SK-N-SH (cell line): ENCODE measurements around the gene CADM3. TPM values are rescaled to one million over a fixed set of nuclear protein-coding genes. Genes with fewer than 3 reads are reported as not detected.

ENCODE experiments used
- CTCF ChIA-PET: fragments of 300-600, 350-600 bp; formaldehyde crosslinking; extraction: SDS; loops from one replicate; lab custom pipeline; 2021; lab: Yijun Ruan, JAX
- POLR2A ChIA-PET: fragments of 350-600 bp; sonication (Branson Sonifier 250); formaldehyde crosslinking; extraction: SDS; loops from one replicate; lab custom pipeline; 2020; ENCODE audit warnings: antibody characterized with exemption, inconsistent platforms; lab: Yijun Ruan, JAX
- DNase-seq: peaks from one replicate; pipeline ENCODE4 v3.0.0; 2012
- H2AFZ ChIP-seq: fragments of 200-600 bp; sonication (generic); 2 replicates; pipeline ENCODE4 v1.8.1; 2016; ENCODE audit warnings: antibody characterized with exemption, mild to moderate bottlenecking, low read depth
- H3F3A ChIP-seq: fragments of 200-600 bp; sonication (generic); replicated peaks from 2 replicates; pipeline ENCODE3; 2016; ENCODE audit warnings: antibody characterized with exemption, mild to moderate bottlenecking; ENCODE audit not compliant: insufficient read depth
- H3K27ac ChIP-seq, 2 experiments: fragments of 200-500 bp in 1 of 2; fragments of 200-600 bp in 1 of 2; sonication (Bioruptor generic) in 1 of 2; sonication (generic), shearing (Covaris generic) in 1 of 2; 2 replicates each; pipeline versions ENCODE4 v1.5.1 to v1.6.1; 2014 to 2016; ENCODE audit warnings: low read depth in 2 of 2, inconsistent platforms in 1 of 2, low read length in 1 of 2, mild to moderate bottlenecking in 1 of 2, mixed read lengths in 1 of 2
- H3K27me3 ChIP-seq: fragments of 200-600 bp; sonication (generic), shearing (Covaris generic); 2 replicates; pipeline ENCODE4 v1.6.1; 2016; ENCODE audit warnings: mixed run types; ENCODE audit not compliant: insufficient read depth
- H3K36me3 ChIP-seq, 2 experiments: fragments of 200-500 bp in 1 of 2; fragments of 200-600 bp in 1 of 2; sonication (Bioruptor generic) in 1 of 2; sonication (generic) in 1 of 2; replicated peaks in 1 of 2; 2 replicates each; pipeline versions ENCODE3 to v1.5.1; 2014 to 2016; ENCODE audit warnings: low read length in 1 of 2, mild to moderate bottlenecking in 1 of 2; ENCODE audit not compliant: insufficient read depth in 2 of 2, control insufficient read depth in 1 of 2
- H3K4me1 ChIP-seq, 2 experiments: fragments of 200-500 bp in 1 of 2; fragments of 200-600 bp in 1 of 2; sonication (Bioruptor generic) in 1 of 2; sonication (generic), shearing (Covaris generic) in 1 of 2; 2 replicates each; pipeline versions ENCODE4 v1.5.1 to v1.6.1; 2014 to 2016; ENCODE audit warnings: low read depth in 1 of 2, low read length in 1 of 2, mixed run types in 1 of 2; ENCODE audit not compliant: insufficient read depth in 2 of 2, control insufficient read depth in 1 of 2
- H3K4me2 ChIP-seq: fragments of 200-600 bp; sonication (generic), shearing (Covaris generic); 2 replicates; pipeline ENCODE4 v1.6.1; 2017; ENCODE audit warnings: mixed run types
- H3K4me3 ChIP-seq, 2 experiments: fragments of 200-500 bp in 1 of 2; fragments of 200-600 bp in 1 of 2; sonication (Bioruptor generic) in 1 of 2; sonication (generic), shearing (Covaris generic) in 1 of 2; 2 replicates each; pipeline versions ENCODE4 v1.5.1 to v1.8.1; 2014 to 2016; ENCODE audit warnings: low read depth in 2 of 2, inconsistent platforms in 1 of 2, low read length in 1 of 2, mild to moderate bottlenecking in 1 of 2, mixed read lengths in 1 of 2, moderate library complexity in 1 of 2
- H3K79me2 ChIP-seq: fragments of 200-600 bp; sonication (generic); 2 replicates; pipeline ENCODE4 v1.8.1; 2017; ENCODE audit warnings: mild to moderate bottlenecking; ENCODE audit not compliant: insufficient read depth
- H3K9ac ChIP-seq: fragments of 200-600 bp; sonication (generic); 2 replicates; pipeline ENCODE4 v1.6.1; 2017; ENCODE audit warnings: mixed run types
- H3K9me2 ChIP-seq: fragments of 200-600 bp; sonication (generic); 2 replicates; pipeline ENCODE4 v1.6.1; 2017; ENCODE audit warnings: mixed run types
- H3K9me3 ChIP-seq: fragments of 200-600 bp; sonication (generic); 2 replicates; pipeline ENCODE4 v1.6.1; 2017; ENCODE audit warnings: mixed run types, mild to moderate bottlenecking, moderate library complexity
- H4K20me1 ChIP-seq: fragments of 200-600 bp; sonication (generic); 2 replicates; pipeline ENCODE4 v1.6.1; 2017; ENCODE audit warnings: mild to moderate bottlenecking, mixed run types; ENCODE audit not compliant: insufficient read depth
- CHD2 ChIP-seq: fragments of 150-350 bp; IDR thresholded peaks from 2 replicates; pipeline ENCODE4 v1.6.1; 2018; ENCODE audit warnings: low read length; ENCODE audit not compliant: partially characterized antibody
- EP300 ChIP-seq, 2 experiments: IDR thresholded peaks; 2 replicates each; pipeline versions ENCODE4 v1.4.0 to v1.6.1; 2012; ENCODE audit warnings: borderline replicate concordance in 1 of 2, low read depth in 1 of 2, low read length in 1 of 2
- EZH2phosphoT487 ChIP-seq: fragments of 200-600 bp; sonication (generic); IDR thresholded peaks from 2 replicates; pipeline ENCODE4 v1.6.1; 2017; ENCODE audit warnings: low read depth, mixed run types, mild to moderate bottlenecking, antibody characterized with exemption, moderate library complexity, borderline replicate concordance
- FOSL2 ChIP-seq: IDR thresholded peaks from 2 replicates; pipeline ENCODE4 v1.4.0; 2012; ENCODE audit warnings: low read depth, mild to moderate bottlenecking, moderate library complexity, borderline replicate concordance
- JUND ChIP-seq: IDR thresholded peaks from 2 replicates; pipeline ENCODE4 v1.4.0; 2012
- MEF2A ChIP-seq: IDR thresholded peaks from 2 replicates; pipeline ENCODE4 v1.4.0; 2012; ENCODE audit warnings: low read depth, borderline replicate concordance
- MXI1 ChIP-seq: IDR thresholded peaks from 2 replicates; pipeline ENCODE4 v1.6.1; 2012; ENCODE audit warnings: mild to moderate bottlenecking, low read depth, low read length, improper control_type of control experiment
- NFIC ChIP-seq: IDR thresholded peaks from 2 replicates; pipeline ENCODE4 v1.4.0; 2012; ENCODE audit warnings: borderline replicate concordance
- RAD21 ChIP-seq: IDR thresholded peaks from 2 replicates; pipeline ENCODE4 v1.6.1; 2012; ENCODE audit warnings: mild to moderate bottlenecking, low read length
- RCOR1 ChIP-seq: fragments of 150-350 bp; IDR thresholded peaks from 2 replicates; pipeline ENCODE4 v1.6.1; 2017; ENCODE audit warnings: antibody characterized with exemption, low read length
- RFX5 ChIP-seq: IDR thresholded peaks from 2 replicates; pipeline ENCODE4 v1.6.1; 2012; ENCODE audit warnings: mild to moderate bottlenecking, improper control_type of control experiment, low read length
- SIN3A ChIP-seq: IDR thresholded peaks from 2 replicates; pipeline ENCODE4 v1.6.1; 2012; ENCODE audit warnings: low read depth, mild to moderate bottlenecking, low read length, moderate library complexity, borderline replicate concordance
- SMC3 ChIP-seq: IDR thresholded peaks from 2 replicates; pipeline ENCODE4 v1.6.1; 2012; ENCODE audit warnings: low read depth, low read length, improper control_type of control experiment
- TAF1 ChIP-seq: IDR thresholded peaks from 2 replicates; pipeline ENCODE4 v1.6.1; 2012; ENCODE audit warnings: low read depth, mild to moderate bottlenecking, low read length, moderate library complexity, borderline replicate concordance
- TCF12 ChIP-seq: IDR thresholded peaks from 2 replicates; pipeline ENCODE4 v1.4.0; 2012
- WGBS: methylation state at CpG from one replicate; pipeline ENCODE4 v1.1.6; 2017; ENCODE audit warnings: low lambda C conversion rate; 5-methylcytosine and 5-hydroxymethylcytosine counted together
- polyA plus RNA-seq, 3 experiments: library from polyadenylated mRNA; depleted of rRNA; stranded (reverse); fragments of >200 nt; gene quantifications; 2 replicates each; pipeline ENCODE4 v1.2.3, GENCODE V29; 2012
- TF ChIP-seq, protein P1 (sequence below): IDR thresholded peaks from 2 replicates; pipeline ENCODE4 v1.4.0; 2012; ENCODE audit warnings: low read depth, borderline replicate concordance
- TF ChIP-seq, protein P2 (sequence below): IDR thresholded peaks from 2 replicates; pipeline ENCODE4; 2012
- TF ChIP-seq, protein P3 (sequence below): fragments of 200-600 bp; sonication (generic); IDR thresholded peaks from 2 replicates; pipeline ENCODE4 v1.6.1; 2017; ENCODE audit warnings: antibody characterized with exemption, mild to moderate bottlenecking, moderate library complexity

Gene CADM3
- polyA plus RNA-seq, 1 of the 3 experiments (the other 2 are of a cell fraction) = 0.94 TPM

DNA sequence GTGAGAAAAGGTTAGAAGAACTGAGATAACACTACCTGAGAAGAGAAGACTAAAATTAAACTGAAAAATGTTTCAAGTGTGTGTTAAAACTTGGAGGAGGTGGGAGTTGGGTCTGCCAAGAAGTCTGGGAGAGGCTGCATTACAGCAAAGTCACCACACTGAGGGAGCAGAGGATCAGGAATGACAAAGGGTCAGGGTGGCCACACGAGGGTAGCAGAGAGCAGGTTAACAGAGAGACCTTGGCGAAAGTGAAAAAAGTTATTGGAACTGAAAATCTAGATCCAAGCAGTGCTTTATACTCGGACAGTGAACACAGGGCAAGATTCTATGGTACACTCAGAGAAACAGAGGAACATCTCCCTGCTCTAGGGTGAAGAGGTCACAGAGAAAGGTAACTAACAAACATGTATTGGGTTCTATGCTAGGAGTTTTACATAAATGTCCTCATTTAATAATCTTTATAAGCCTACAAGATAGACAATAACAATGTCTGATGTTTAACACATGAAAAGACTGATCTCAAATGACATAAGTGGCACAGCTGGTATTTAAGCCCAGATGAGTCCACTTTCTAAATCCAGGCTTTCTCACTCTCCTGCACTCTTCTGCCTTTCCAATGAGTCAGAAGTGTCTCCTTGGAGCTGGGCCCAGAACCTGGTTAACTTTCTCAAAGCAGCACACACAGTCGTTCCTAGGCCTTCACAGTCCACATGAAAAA lies 10.3 kb upstream of the CADM3 start:
- no peaks in the 10 kb centered on the region; the same call in 1 of the 2 replicates for H3K27me3 ChIP-seq
- H2AFZ ChIP-seq = no peak overlapping the region
- POLR2A ChIA-PET = no interaction called here
- peak; percentile 99 for TF ChIP-seq SMC3
- TF ChIP-seq RCOR1 = no peak
- TF ChIP-seq RAD21 = peak; percentile 100
- TF ChIP-seq RFX5 = no peak; the same call in 1 of the 2 replicates
- TF ChIP-seq, protein P1, sequence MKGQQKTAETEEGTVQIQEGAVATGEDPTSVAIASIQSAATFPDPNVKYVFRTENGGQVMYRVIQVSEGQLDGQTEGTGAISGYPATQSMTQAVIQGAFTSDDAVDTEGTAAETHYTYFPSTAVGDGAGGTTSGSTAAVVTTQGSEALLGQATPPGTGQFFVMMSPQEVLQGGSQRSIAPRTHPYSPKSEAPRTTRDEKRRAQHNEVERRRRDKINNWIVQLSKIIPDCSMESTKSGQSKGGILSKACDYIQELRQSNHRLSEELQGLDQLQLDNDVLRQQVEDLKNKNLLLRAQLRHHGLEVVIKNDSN = no peak
- TF ChIP-seq MEF2A = no peak
- no peak for TF ChIP-seq EP300 (IDR thresholded peaks at IDR 0.05; ENCODE audit: borderline replicate concordance in 1 of 2, low read depth in 1 of 2, low read length in 1 of 2)
- peak; percentile 65 for TF ChIP-seq JUND
- TF ChIP-seq, protein P2, sequence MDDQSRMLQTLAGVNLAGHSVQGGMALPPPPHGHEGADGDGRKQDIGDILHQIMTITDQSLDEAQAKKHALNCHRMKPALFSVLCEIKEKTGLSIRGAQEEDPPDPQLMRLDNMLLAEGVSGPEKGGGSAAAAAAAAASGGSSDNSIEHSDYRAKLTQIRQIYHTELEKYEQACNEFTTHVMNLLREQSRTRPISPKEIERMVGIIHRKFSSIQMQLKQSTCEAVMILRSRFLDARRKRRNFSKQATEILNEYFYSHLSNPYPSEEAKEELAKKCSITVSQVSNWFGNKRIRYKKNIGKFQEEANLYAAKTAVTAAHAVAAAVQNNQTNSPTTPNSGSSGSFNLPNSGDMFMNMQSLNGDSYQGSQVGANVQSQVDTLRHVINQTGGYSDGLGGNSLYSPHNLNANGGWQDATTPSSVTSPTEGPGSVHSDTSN = 0 out of 2 replicates have a peak, but pooled peaks have one; percentile 13
- TF ChIP-seq NFIC = peak; percentile 73; the same call in 1 of the 2 replicates
- peak; percentile 56 for TF ChIP-seq TCF12
- TF ChIP-seq TAF1 = no peak
- TF ChIP-seq EZH2phosphoT487 = no peak
- no peak for TF ChIP-seq MXI1
- TF ChIP-seq SIN3A = no peak
- TF ChIP-seq, protein P3, sequence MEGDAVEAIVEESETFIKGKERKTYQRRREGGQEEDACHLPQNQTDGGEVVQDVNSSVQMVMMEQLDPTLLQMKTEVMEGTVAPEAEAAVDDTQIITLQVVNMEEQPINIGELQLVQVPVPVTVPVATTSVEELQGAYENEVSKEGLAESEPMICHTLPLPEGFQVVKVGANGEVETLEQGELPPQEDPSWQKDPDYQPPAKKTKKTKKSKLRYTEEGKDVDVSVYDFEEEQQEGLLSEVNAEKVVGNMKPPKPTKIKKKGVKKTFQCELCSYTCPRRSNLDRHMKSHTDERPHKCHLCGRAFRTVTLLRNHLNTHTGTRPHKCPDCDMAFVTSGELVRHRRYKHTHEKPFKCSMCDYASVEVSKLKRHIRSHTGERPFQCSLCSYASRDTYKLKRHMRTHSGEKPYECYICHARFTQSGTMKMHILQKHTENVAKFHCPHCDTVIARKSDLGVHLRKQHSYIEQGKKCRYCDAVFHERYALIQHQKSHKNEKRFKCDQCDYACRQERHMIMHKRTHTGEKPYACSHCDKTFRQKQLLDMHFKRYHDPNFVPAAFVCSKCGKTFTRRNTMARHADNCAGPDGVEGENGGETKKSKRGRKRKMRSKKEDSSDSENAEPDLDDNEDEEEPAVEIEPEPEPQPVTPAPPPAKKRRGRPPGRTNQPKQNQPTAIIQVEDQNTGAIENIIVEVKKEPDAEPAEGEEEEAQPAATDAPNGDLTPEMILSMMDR = peak; percentile 100
- TF ChIP-seq CHD2 = peak; percentile 28
- peak; percentile 63; the same call in 1 of the 2 replicates for TF ChIP-seq FOSL2
- no peaks in the 10 kb centered on the region for H3K9me2 ChIP-seq
- no peaks in the 10 kb centered on the region for H3K79me2 ChIP-seq
- H3K36me3 ChIP-seq = no peaks in the 10 kb centered on the region
- no peaks in the 10 kb centered on the region for H4K20me1 ChIP-seq
- H3K9me3 ChIP-seq = no peaks in the 10 kb centered on the region
- H3K4me2 ChIP-seq = peak overlapping the region; percentile 56; the same call in 1 of the 2 replicates
- H3K27ac ChIP-seq = peak overlapping the region in 1 of 2 experiments; percentile 38; a peak in 1 of 4 replicates
- no peak overlapping the region for H3K9ac ChIP-seq
- peak overlapping the region in 1 of 2 experiments; percentile 43; a peak in 1 of 4 replicates for H3K4me3 ChIP-seq
- peaks cover 6% of the 10 kb centered on the region for H3F3A ChIP-seq
- WGBS = 0% methylated on average over 4 of the region's 4 CpGs
- CTCF ChIA-PET = interaction anchor here (0.6 to 20.8 kb wide), 27 partner anchors 8 to 732 kb away, joined by 3 to 660 read pairs (median 6); partner anchors contain the start of genes ACKR1 and CADM3
- peaks cover 0 to 12% of the 10 kb centered on the region in 2 experiments; a peak in 2 of 4 replicates for H3K4me1 ChIP-seq
- peak; percentile 64 for DNase-seq
